Cardiac septum (tissue), 1 donor: ENCODE measurements around the gene COX10. TPM values are rescaled to one million over a fixed set of nuclear protein-coding genes. Genes with fewer than 3 reads are reported as not detected.

Experiments
- DNase-seq: peaks from one replicate; pipeline ENCODE4 v3.0.0-alpha.2; 2020; ENCODE audit warnings: low spot score
- intact Hi-C: fragments of 100-400 bp; cut with DNase I; formaldehyde crosslinking; loops from one replicate; pipeline ENCODE4 v1.14.0; 2022
- total RNA-seq: library from RNA; stranded (reverse); fragmentation: NEBNext Ultra II Directional; extraction: Animal tissue kit (Norgen Biotek cat#: 25700); gene quantifications from one replicate; pipeline ENCODE4 v1.2.1, GENCODE V29; 2021
- donor health status: DM: no; HTN: no; CAD: no.

COX10 gene
- total RNA-seq, 1 donor from 2014 or later: 43.3 TPM

- no peak for DNase-seq
- intact Hi-C loops: no loop called here
These were observed 130.3 kb downstream of the COX10 start for GRCh38 chr17:14199601-14200000.

DNA sequence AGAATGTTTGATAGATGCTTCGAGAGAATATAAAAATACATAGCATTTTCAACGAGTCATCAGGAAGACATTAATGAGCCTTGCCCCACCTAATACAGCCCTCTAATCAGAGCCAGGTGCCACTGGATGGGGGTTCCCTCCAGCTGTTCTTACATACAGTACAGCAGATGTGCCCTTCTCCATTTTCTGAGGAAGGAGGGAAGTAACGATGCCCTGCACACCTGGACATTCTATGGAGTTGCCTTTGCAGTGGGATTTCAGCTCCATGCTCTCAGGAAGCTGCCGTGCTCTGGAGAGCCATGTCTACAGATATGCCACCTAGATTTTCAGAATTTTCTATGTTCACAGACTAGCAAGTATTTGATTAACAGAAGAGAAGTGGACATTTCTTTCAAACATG lies 131.1 kb downstream of the COX10 start:
- intact Hi-C loops: loop anchor here (10.0 kb wide), 2 partner anchors 94 to 596 kb away; partner anchors contain the start of gene HS3ST3A1

GRCh38 chr17:14201021-14201987 lies 132.0 kb downstream of the COX10 start:
- intact Hi-C loops: loop anchor here (10.0 kb wide), 2 partner anchors 93 to 597 kb away; partner anchors contain the start of gene HS3ST3A1
- no peak for DNase-seq

More for the DNA sequence above, 131.1 kb downstream of the COX10 start:
- no peak for DNase-seq

DNA sequence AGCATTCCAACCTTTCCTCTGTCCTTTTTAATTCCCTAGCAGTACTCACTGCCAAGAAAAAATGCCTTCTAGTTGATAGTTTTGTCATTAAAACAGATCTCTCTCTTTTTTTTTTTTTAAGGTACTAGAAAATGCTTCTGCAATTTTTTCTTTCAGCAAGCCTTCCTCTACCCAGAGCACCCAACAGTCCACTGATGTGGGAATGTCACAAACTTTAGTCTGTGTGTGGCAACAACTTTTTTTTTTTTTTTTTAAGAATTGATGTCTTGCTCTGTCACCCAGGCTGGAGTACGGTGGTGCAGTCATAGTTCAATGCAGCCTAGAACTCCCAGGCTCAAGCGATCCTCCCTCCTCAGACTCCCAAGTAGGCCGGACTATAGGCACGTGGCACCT lies 132.7 kb downstream of the COX10 start:
- no peak for DNase-seq
- intact Hi-C loops: loop anchor here (10.0 kb wide), 2 partner anchors 93 to 597 kb away; partner anchors contain the start of gene HS3ST3A1

DNA sequence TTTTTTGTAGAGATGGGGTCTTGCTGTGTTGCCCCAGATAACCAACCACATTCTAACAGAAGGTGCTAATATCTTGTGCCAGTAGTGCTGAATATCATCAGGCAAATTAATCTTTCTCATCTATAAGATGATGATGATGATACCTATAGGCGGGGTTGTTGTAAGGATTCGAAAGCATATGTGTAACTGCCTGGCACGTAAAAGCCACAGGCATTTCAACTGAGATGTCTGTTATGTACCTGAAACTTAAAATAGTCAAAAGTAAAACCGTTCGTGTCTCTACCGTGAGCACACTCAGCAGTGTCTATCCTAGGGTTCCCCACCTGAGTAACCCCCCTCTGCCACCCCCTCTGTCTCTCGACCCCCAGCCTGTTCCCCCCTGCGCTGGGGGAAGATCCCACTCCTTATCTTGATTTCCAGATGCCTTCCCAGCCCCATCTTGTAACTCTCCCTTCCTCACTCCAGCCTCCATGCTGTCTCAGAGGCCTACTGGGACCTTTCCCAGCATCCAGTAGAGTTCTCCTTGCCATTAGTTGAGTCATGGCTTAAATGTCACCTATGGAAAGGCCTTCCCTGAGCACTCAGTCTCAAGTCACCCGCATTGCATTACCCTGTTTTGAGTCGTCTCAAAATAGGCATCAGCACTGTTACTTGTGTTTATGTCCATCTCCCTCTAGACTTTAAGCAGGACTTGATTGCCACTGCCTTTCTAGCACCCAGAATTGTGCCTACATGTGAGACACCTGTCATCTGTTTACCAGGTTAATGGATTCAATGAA lies 133.3 kb downstream of the COX10 start:
- DNase-seq: no peak
- intact Hi-C loops: loop anchor here (10.0 kb wide), 2 partner anchors 92 to 598 kb away; partner anchors contain the start of gene HS3ST3A1

- no peak for DNase-seq
- intact Hi-C loops: loop anchor here (10.0 kb wide), 2 partner anchors 91 to 599 kb away; partner anchors contain the start of gene HS3ST3A1
These were observed 134.1 kb downstream of the COX10 start for GRCh38 chr17:14203388-14203787.

- no peak for DNase-seq
- intact Hi-C loops: loop anchor here (10.0 kb wide), 2 partner anchors 91 to 599 kb away; partner anchors contain the start of gene HS3ST3A1
These were observed 134.8 kb downstream of the COX10 start for GRCh38 chr17:14204084-14204483.

DNA sequence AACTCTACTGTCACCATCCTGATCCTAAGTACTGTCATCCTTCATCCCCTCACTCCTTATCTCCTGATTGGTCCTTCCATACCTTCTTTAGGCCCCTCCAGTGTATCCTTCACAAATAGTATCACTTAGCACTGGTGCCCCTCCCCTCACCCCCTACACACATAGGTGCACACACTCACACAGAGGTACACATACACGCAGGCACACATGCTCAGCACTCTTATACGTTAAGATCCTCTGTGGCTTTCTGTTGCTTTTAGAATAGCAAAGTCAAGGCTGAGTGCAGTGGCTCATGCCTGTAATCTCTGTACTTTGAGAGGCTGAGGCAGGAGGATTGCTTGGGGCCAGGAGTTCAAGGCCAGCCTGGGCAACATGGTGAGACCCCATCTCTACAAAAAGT lies 135.2 kb downstream of the COX10 start:
- intact Hi-C loops: loop anchor here (10.0 kb wide), 2 partner anchors 90 to 600 kb away; partner anchors contain the start of gene HS3ST3A1
- DNase-seq: no peak

- intact Hi-C loops: loop anchor here (10.0 kb wide), 2 partner anchors 89 to 601 kb away; partner anchors contain the start of gene HS3ST3A1
- no peak for DNase-seq
These were observed 136.1 kb downstream of the COX10 start for GRCh38 chr17:14205380-14205779.

DNA sequence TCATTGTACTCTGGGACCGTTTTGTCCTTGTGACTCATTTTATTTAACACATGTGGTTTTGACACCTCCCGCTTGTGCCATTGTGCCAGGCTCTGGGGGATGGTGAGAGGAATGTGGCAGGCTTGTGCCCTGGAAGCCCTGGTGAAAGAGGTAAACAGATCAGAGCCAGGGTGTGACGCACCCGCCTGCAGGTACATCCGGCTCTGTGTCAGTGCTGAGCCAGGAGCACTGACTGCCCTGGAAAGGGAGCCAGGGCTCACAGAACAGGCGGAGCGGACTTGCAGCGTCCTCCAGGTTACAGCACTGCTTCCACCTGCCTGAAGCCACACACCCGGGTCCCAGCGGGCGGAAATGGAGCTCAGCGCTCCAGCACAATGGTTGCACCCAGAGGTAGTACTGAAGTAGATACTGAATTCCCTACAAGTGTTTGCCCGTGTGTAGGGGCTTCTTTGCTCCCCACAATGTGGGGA lies 136.7 kb downstream of the COX10 start:
- intact Hi-C loops: loop anchor here (10.0 kb wide), 2 partner anchors 89 to 601 kb away; partner anchors contain the start of gene HS3ST3A1
- no peak for DNase-seq

GRCh38 chr17:14206891-14207290 lies 137.6 kb downstream of the COX10 start:
- no peak for DNase-seq
- intact Hi-C loops: loop anchor here (10.0 kb wide), 2 partner anchors 88 to 602 kb away; partner anchors contain the start of gene HS3ST3A1

- intact Hi-C loops: loop anchor here (10.0 kb wide), 2 partner anchors 87 to 603 kb away; partner anchors contain the start of gene HS3ST3A1
- no peak for DNase-seq
These were observed 138.5 kb downstream of the COX10 start for GRCh38 chr17:14207791-14208190.

GRCh38 chr17:14209215-14209614 lies 139.9 kb downstream of the COX10 start:
- no peak for DNase-seq
- intact Hi-C loops: loop anchor here (10.0 kb wide), 2 partner anchors 86 to 604 kb away; partner anchors contain the start of gene HS3ST3A1

GRCh38 chr17:14211246-14211645 lies 141.9 kb downstream of the COX10 start:
- no peak for DNase-seq
- intact Hi-C loops: no loop called here

GRCh38 chr17:14211801-14212200 lies 142.5 kb downstream of the COX10 start:
- no peak for DNase-seq
- intact Hi-C loops: no loop called here

GRCh38 chr17:14212401-14212800 lies 143.1 kb downstream of the COX10 start:
- no peak for DNase-seq
- intact Hi-C loops: no loop called here

DNA sequence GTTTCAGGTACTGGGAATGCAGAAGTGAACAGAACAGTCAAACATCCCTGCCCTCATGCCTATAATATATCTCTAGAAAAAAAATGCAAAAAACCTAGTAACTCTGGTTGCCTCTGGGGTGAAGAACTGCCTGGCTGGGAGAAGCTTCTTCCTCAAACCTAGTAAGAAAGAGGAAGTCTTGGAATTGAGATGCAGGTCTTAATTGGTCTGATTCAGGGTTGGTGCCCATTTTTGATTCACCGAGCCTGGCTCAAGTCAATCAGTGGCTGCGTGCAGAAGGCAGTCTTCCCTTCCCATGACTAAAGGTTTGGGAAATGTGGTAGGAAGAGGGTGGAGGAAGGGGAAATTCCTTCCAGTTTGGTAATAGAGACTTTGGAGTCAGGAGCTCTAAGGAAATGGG lies 145.0 kb downstream of the COX10 start:
- DNase-seq: no peak
- intact Hi-C loops: no loop called here

DNA sequence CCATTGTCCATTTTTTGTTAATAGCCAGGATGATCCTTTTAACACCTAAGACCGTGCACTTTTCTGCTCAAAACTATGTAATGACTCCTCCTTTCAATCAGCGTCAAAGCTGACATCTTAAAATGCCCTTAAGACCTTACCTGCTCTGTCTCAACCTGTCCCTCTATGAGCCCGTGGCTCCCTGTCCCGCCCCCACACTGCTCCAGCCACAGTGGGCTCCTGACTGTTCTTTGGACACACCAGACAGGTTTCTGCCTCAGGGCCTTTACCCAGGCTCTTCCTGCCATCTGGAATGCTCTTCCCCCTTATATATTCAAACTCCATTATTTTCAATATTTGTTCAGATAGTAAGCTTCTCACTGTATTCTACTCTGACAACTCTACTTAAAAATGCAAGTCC lies 153.3 kb downstream of the COX10 start:
- intact Hi-C loops: no loop called here
- no peak for DNase-seq

DNA sequence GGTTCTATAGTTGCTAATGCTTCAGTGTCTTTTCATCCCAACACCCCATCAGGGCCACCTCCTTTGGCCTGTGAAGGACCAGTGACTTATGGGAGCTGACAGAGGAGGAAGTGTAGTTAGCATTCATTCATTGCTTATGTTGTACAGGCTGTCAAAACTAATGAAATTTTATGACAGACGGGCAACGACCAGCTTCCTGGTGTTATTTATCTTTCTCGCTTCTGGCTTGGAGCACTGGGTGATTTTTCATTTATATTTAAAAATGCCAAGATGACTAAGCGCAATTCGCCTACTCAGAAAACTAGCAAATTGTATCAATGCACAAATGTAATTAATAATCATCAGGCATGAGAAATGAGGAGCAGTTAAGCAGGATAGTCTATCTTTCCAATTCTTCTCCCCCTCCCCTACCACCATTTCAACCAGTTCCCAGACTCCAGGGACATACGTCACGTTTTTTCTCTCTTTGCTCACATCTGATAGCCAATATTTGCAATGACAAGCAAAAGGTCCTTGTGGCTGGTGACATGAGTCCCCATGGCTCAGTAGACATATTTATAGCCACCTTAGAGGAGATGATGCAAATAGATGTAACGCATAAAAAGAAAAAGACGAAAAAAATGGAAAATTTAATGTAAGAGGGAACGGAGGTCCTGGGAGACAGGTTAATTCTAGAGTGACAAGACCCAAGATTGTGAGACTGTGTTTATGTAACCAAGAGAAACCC lies 156.1 kb downstream of the COX10 start:
- no peak for DNase-seq
- intact Hi-C loops: no loop called here
